Osteoblast (primary cell): ENCODE results near the gene FADS2. TPM values are rescaled to one million over a fixed set of nuclear protein-coding genes. Genes with fewer than 3 reads are reported as not detected.

ENCODE experiments used
- DNase-seq: peaks from one replicate; pipeline ENCODE4 v3.0.0; 2011; ENCODE audit warnings: low spot score, mixed read lengths; ENCODE audit not compliant: insufficient read length; ENCODE audit errors: missing footprints
- H2AFZ ChIP-seq: 2 replicates; pipeline ENCODE4 v1.6.0; 2011; ENCODE audit warnings: mild to moderate bottlenecking, low read length
- H3K27ac ChIP-seq: 2 replicates; pipeline ENCODE4 v1.5.1; 2011; ENCODE audit warnings: mild to moderate bottlenecking, low read depth, low read length, moderate library complexity
- H3K27me3 ChIP-seq: 2 replicates; pipeline ENCODE4 v1.6.0; 2012; ENCODE audit warnings: mild to moderate bottlenecking, control low read depth, inconsistent platforms, low read length, moderate library complexity; ENCODE audit not compliant: insufficient read depth
- H3K36me3 ChIP-seq: 2 replicates; pipeline ENCODE4 v1.5.1; 2011; ENCODE audit warnings: mild to moderate bottlenecking, low read length, control low read depth, moderate library complexity; ENCODE audit not compliant: insufficient read depth
- H3K4me1 ChIP-seq: 2 replicates; pipeline ENCODE4 v1.5.1; 2011; ENCODE audit warnings: mild to moderate bottlenecking, low read length, control low read depth, moderate library complexity; ENCODE audit not compliant: insufficient read depth
- H3K4me2 ChIP-seq: 2 replicates; pipeline ENCODE4 v1.6.0; 2011; ENCODE audit warnings: mild to moderate bottlenecking, low read length; ENCODE audit not compliant: insufficient read depth
- H3K4me3 ChIP-seq: fragments of 200-600 bp; sonication (generic); 3 replicates; pipeline ENCODE4 v1.5.1; 2012; ENCODE audit warnings: mild to moderate bottlenecking, low read length, inconsistent platforms; ENCODE audit not compliant: insufficient read depth
- H3K79me2 ChIP-seq: 2 replicates; pipeline ENCODE4 v1.6.0; 2012; ENCODE audit warnings: mild to moderate bottlenecking, low read length, control low read depth, inconsistent platforms; ENCODE audit not compliant: insufficient read depth
- H3K9me3 ChIP-seq: 2 replicates; pipeline ENCODE4 v1.5.1; 2011; ENCODE audit warnings: low read depth, low read length, control low read depth
- H4K20me1 ChIP-seq: 2 replicates; pipeline ENCODE4 v1.6.0; 2012; ENCODE audit warnings: mild to moderate bottlenecking, low read length, control low read depth; ENCODE audit not compliant: insufficient read depth
- CTCF ChIP-seq: IDR thresholded peaks from 2 replicates; pipeline ENCODE4 v1.5.1; 2011; ENCODE audit warnings: mild to moderate bottlenecking, low read depth, low read length, moderate library complexity; ENCODE audit errors: extremely low read depth
- total RNA-seq: library from RNA; depleted of rRNA; stranded (reverse); fragments of >200 nt; gene quantifications from 2 replicates; pipeline ENCODE4 v1.2.3, GENCODE V29; 2012

The FADS2 gene
- total RNA-seq, 1 donor = 275 TPM

- Histone ChIP-seq H3K36me3 (peaks cover 22% of the 10 kb centered on the region), H3K27me3 (no peaks in the 10 kb centered on the region), H3K4me3 (no peak overlapping the region), H4K20me1 (peaks cover 3% of the 10 kb centered on the region), H3K79me2 (no peaks in the 10 kb centered on the region), H2AFZ (no peak overlapping the region), H3K4me2 (no peak overlapping the region), H3K27ac (no peak overlapping the region), H3K4me1 (no peaks in the 10 kb centered on the region), H3K9me3 (no peaks in the 10 kb centered on the region)
- DNase-seq = peak; percentile 78
- no peak for TF ChIP-seq CTCF
These were observed 45.3 kb upstream of the FADS2 start for GRCh38 chr11:61782841-61783240.

- Histone ChIP-seq H2AFZ (no peak overlapping the region), H3K27me3 (no peaks in the 10 kb centered on the region), H3K36me3 (peaks cover 33% of the 10 kb centered on the region), H3K4me2 (no peak overlapping the region), H3K4me3 (no peak overlapping the region), H3K27ac (no peak overlapping the region), H3K79me2 (no peaks in the 10 kb centered on the region), H3K9me3 (no peaks in the 10 kb centered on the region), H3K4me1 (no peaks in the 10 kb centered on the region), H4K20me1 (peaks cover 5% of the 10 kb centered on the region)
- no peak for TF ChIP-seq CTCF
- DNase-seq = peak; percentile 90
These were observed 44.2 kb upstream of the FADS2 start for GRCh38 chr11:61783717-61784505.

- Histone ChIP-seq H4K20me1 (peaks cover 5% of the 10 kb centered on the region), H3K27ac (no peak overlapping the region), H3K4me1 (no peaks in the 10 kb centered on the region), H3K9me3 (no peaks in the 10 kb centered on the region), H3K36me3 (peaks cover 38% of the 10 kb centered on the region), H3K79me2 (peaks cover 1% of the 10 kb centered on the region), H3K4me3 (no peak overlapping the region), H2AFZ (no peak overlapping the region), H3K4me2 (no peak overlapping the region), H3K27me3 (no peaks in the 10 kb centered on the region)
- peak; percentile 80 for DNase-seq
- no peak for TF ChIP-seq CTCF
These were observed 43.6 kb upstream of the FADS2 start for GRCh38 chr11:61784506-61784805.

- Histone ChIP-seq H3K4me2 (no peak overlapping the region), H3K4me1 (no peaks in the 10 kb centered on the region), H2AFZ (no peak overlapping the region), H3K27me3 (no peaks in the 10 kb centered on the region), H4K20me1 (peaks cover 11% of the 10 kb centered on the region), H3K9me3 (no peaks in the 10 kb centered on the region), H3K36me3 (peaks cover 52% of the 10 kb centered on the region), H3K4me3 (no peak overlapping the region), H3K27ac (no peak overlapping the region), H3K79me2 (peaks cover 14% of the 10 kb centered on the region)
- DNase-seq = no peak
- no peak for TF ChIP-seq CTCF
These were observed 42.2 kb upstream of the FADS2 start for GRCh38 chr11:61785837-61786402.
